Adrenal gland (tissue), 12 donors: ENCODE measurements around the gene MZB1. TPM values are rescaled to one million over a fixed set of nuclear protein-coding genes. Genes with fewer than 3 reads are reported as not detected.

Experiments
- DNase-seq, 7 donors: peaks; one replicate each; pipeline ENCODE4 v3.0.0-alpha.2; 2019 to 2020
- H3K27ac ChIP-seq, 5 donors: fragments of 200-600 bp; sonication (generic) in 4 of 5; 1 replicate in 3 of 5; 2 replicates in 2 of 5; pipeline versions ENCODE4 v1.5.1 to v1.8.0; 2016 to 2020; ENCODE audit warnings: mild to moderate bottlenecking in 1 of 5
- H3K27me3 ChIP-seq: fragments of 200-600 bp; 2 replicates; pipeline ENCODE4 v1.8.0; 2021
- H3K36me3 ChIP-seq, 2 donors: fragments of 200-600 bp; replicated peaks in 1 of 2; 1 replicate in 1 of 2; 2 replicates in 1 of 2; pipeline versions ENCODE4 v1.5.1 to v1.8.0; 2018 to 2022
- H3K4me1 ChIP-seq, 2 donors: fragments of 200-600 bp; replicated peaks in 1 of 2; 1 replicate in 1 of 2; 2 replicates in 1 of 2; pipeline versions ENCODE4 v1.5.1 to v1.8.0; 2018 to 2021
- H3K4me3 ChIP-seq, 4 donors: fragments of 200-600 bp; sonication (generic) in 3 of 4; one replicate each; pipeline ENCODE4 v1.5.1; 2016 to 2018
- H3K9me3 ChIP-seq, 3 donors: fragments of 200-600 bp; sonication (generic) in 1 of 3; replicated peaks in 1 of 3; 1 replicate in 2 of 3; 2 replicates in 1 of 3; pipeline versions ENCODE4 v1.5.1 to v1.8.0; 2016 to 2021
- CTCF ChIP-seq, 6 experiments: fragments of 450-650 bp in 4 of 6; fragments of 200-600 bp in 2 of 6; sonication (generic) in 1 of 6; IDR thresholded peaks; 1 replicate in 5 of 6; 2 replicates in 1 of 6; pipeline versions ENCODE4 v1.5.1 to v1.8.0; 2016 to 2021; ENCODE audit warnings: antibody characterized with exemption in 6 of 6, mild to moderate bottlenecking in 2 of 6, moderate library complexity in 1 of 6
- POLR2A ChIP-seq, 2 donors: fragments of 450-650 bp; IDR thresholded peaks; one replicate each; pipeline ENCODE4 v1.6.1; 2017; ENCODE audit warnings: antibody characterized with exemption in 2 of 2, mild to moderate bottlenecking in 2 of 2, moderate library complexity in 1 of 2
- WGBS, 4 donors: extraction: QIAGEN DNeasy Blood & Tissue Kit in 2 of 4; methylation state at CpG; one replicate each; pipeline versions ENCODE4 v1.1.5 to v1.1.7; 2013 to 2017; 5-methylcytosine and 5-hydroxymethylcytosine counted together
- intact Hi-C, 2 donors: fragments of 100-400 bp; cut with DNase I; formaldehyde crosslinking; loops; one replicate each; pipeline versions ENCODE4 v1.14.1 to v1.15.0; 2022 to 2023
- polyA plus RNA-seq, 3 donors: library from polyadenylated mRNA; stranded (reverse); fragments of 200-250 nt in 2 of 3; fragments of 350-450 nt in 1 of 3; fragmentation: Illumina TruSeq in 1 of 3; extraction: RNeasy Lipid Tissue Mini Kit (QIAGEN cat#74804) in 1 of 3; gene quantifications; one replicate each; pipeline ENCODE4 v1.2.3, GENCODE V29; 2013 to 2014
- total RNA-seq, 9 donors: library from RNA; depleted of rRNA in 4 of 9; stranded (reverse); fragments of >200 nt in 4 of 9; fragments of 120-200 nt in 1 of 9; fragmentation: NEBNext Ultra II Directional in 1 of 9; extraction: Animal tissue kit (Norgen Biotek cat#: 25700) in 1 of 9; gene quantifications; one replicate each; pipeline versions ENCODE4 v1.1.0 to v1.2.4, GENCODE V29; 2013 to 2023
- donor health status: healthy with polysubstance abuse.
- donor health status: Bipolar disorder and iron deficiency.
- donor health status: DM: yes; HTN: yes; CAD: no.
- donor health status: DM: no; HTN: no; CAD: no.
- donor health status: DM: no; HTN: no; CAD: no.
- donor health status: DM: yes; HTN: yes; CAD: no.

Gene MZB1
- total and polyA plus RNA-seq, 12 donors = 0.35 to 7.7 (median 0.95) TPM; not detected in 3

- H3K36me3 ChIP-seq = peaks cover 0 to 35% of the 10 kb centered on the region in 2 donors
- 61 to 70% (median 65%) methylated on average over 7 of the region's 7 CpGs for WGBS, 4 donors
Measured at GRCh38 chr5:139371482-139372435, 18.0 kb downstream of the MZB1 start.

GRCh38 chr5:139369181-139369580 lies 20.5 kb downstream of the MZB1 start:
- no peak overlapping the region for H3K27ac ChIP-seq
- no peaks in the 10 kb centered on the region for H3K27me3 ChIP-seq
- H3K4me3 ChIP-seq = no peak overlapping the region
- H3K4me1 ChIP-seq = peaks cover 24 to 35% of the 10 kb centered on the region in 2 donors
- DNase-seq = no peak
- H3K9me3 ChIP-seq = no peaks in the 10 kb centered on the region
- TF ChIP-seq POLR2A (IDR thresholded peaks at IDR 0.05) (no peak), CTCF (IDR thresholded peaks at IDR 0.05) (no peak)
- H3K36me3 ChIP-seq = peaks cover 0 to 61% of the 10 kb centered on the region in 2 donors
- intact Hi-C loops = no loop called here
- 88 to 100% (median 92%) methylated on average over 1 of the region's 1 CpG for WGBS, 4 donors

More at GRCh38 chr5:139371482-139372435, 18.0 kb downstream of the MZB1 start:
- TF ChIP-seq POLR2A (IDR thresholded peaks at IDR 0.05) = no peak
- TF ChIP-seq CTCF (IDR thresholded peaks at IDR 0.05) = no peak
- H3K4me3 ChIP-seq = no peak overlapping the region
- H3K27me3 ChIP-seq = no peaks in the 10 kb centered on the region
- H3K27ac ChIP-seq = peak overlapping the region; percentile 2 to 94 (median 87)
- H3K9me3 ChIP-seq = no peaks in the 10 kb centered on the region
- peak; percentile 71 to 94 (median 88) for DNase-seq
- intact Hi-C loops = no loop called here
- H3K4me1 ChIP-seq = peaks cover 26 to 30% of the 10 kb centered on the region in 2 donors

GRCh38 chr5:139368613-139369012 lies 21.1 kb downstream of the MZB1 start:
- Histone ChIP-seq H3K4me3 (no peak overlapping the region), H3K27ac (no peak overlapping the region), H3K27me3 (no peaks in the 10 kb centered on the region), H3K36me3 (peaks cover 0 to 63% of the 10 kb centered on the region in 2 donors), H3K9me3 (no peaks in the 10 kb centered on the region), H3K4me1 (peaks cover 18 to 33% of the 10 kb centered on the region in 2 donors)
- intact Hi-C loops = no loop called here
- 77 to 85% (median 83%) methylated on average over 2 of the region's 2 CpGs for WGBS, 4 donors
- TF ChIP-seq CTCF (IDR thresholded peaks at IDR 0.05) (no peak), POLR2A (IDR thresholded peaks at IDR 0.05) (no peak)
- DNase-seq = no peak

- peak overlapping the region in 1 of 5 donors; percentile 58 for H3K27ac ChIP-seq
Measured at GRCh38 chr5:139364466-139364865, 25.2 kb downstream of the MZB1 start.

More at GRCh38 chr5:139364466-139364865, 25.2 kb downstream of the MZB1 start:
- Histone ChIP-seq H3K36me3 (peaks cover 0 to 54% of the 10 kb centered on the region in 2 donors), H3K27me3 (no peaks in the 10 kb centered on the region), H3K4me1 (peaks cover 0 to 21% of the 10 kb centered on the region in 2 donors), H3K9me3 (no peaks in the 10 kb centered on the region), H3K4me3 (no peak overlapping the region)
- TF ChIP-seq POLR2A (IDR thresholded peaks at IDR 0.05) (no peak), CTCF (IDR thresholded peaks at IDR 0.05) (no peak)
- intact Hi-C loops = no loop called here
- 24 to 49% (median 40%) methylated on average over 2 of the region's 2 CpGs for whole genome bisulfite sequencing, 4 donors
- DNase-seq = no peak
